Sigmoid colon (tissue), 4 donors: ENCODE data around the gene HOXD13.

Experiments
- CTCF ChIP-seq, 4 experiments: fragments of 450-650 bp in 3 of 4; fragments of 200-600 bp in 1 of 4; IDR thresholded peaks; one replicate each; pipeline ENCODE4 v1.5.1; 2016 to 2019; ENCODE audit warnings: antibody characterized with exemption in 4 of 4, mild to moderate bottlenecking in 3 of 4, moderate library complexity in 2 of 4
- EP300 ChIP-seq, 4 donors: sonication (generic); formaldehyde crosslinking; IDR thresholded peaks; one replicate each; pipeline ENCODE4 v1.6.1; 2017; ENCODE audit warnings: antibody characterized with exemption in 4 of 4
- POLR2A ChIP-seq, 2 donors: fragments of 450-650 bp; IDR thresholded peaks; one replicate each; pipeline ENCODE4 v1.6.1; 2016; ENCODE audit warnings: antibody characterized with exemption in 2 of 2, mild to moderate bottlenecking in 2 of 2, moderate library complexity in 2 of 2

- TF ChIP-seq POLR2A (IDR thresholded peaks at IDR 0.05) (no peak), CTCF (IDR thresholded peaks at IDR 0.05) (no peak), EP300 (IDR thresholded peaks at IDR 0.05) (no peak)
Measured at GRCh38 chr2:176084611-176085119, 7.9 kb upstream of the HOXD13 start.
